HepG2 (cell line): ENCODE data around the gene ATP2B3. TPM values are rescaled to one million over a fixed set of nuclear protein-coding genes. Genes with fewer than 3 reads are reported as not detected.

ENCODE experiments used
- ATAC-seq: fragments of 200-7000 bp; cut with Tn5 transposase; 3 replicates; pipeline ENCODE4 v1.9.1; 2020; ENCODE audit warnings: mild to moderate bottlenecking, moderate library complexity
- BruUV-seq: library from RNA; stranded (reverse); fragments of 400-500 nt; replicated peaks from 2 replicates; lab custom pipeline; 2021; lab: Mats Ljungman, UMichigan
- CTCF ChIA-PET: fragments of 300-600 bp; formaldehyde crosslinking; extraction: SDS; loops from one replicate; lab custom pipeline; 2021; ENCODE audit warnings: low total read pairs, inconsistent platforms, low intra/inter-chr PET ratio; lab: Yijun Ruan, JAX
- POLR2A ChIA-PET: fragments of 350-600 bp; sonication (Branson Sonifier 250); formaldehyde crosslinking; loops from one replicate; lab custom pipeline; 2020; ENCODE audit warnings: antibody characterized with exemption, inconsistent platforms; lab: Yijun Ruan, JAX
- DNase-seq: peaks from one replicate; pipeline ENCODE4 v3.0.0-alpha.2; 2015; ENCODE audit warnings: low spot score
- FAIRE-seq: peaks from 3 replicates; lab custom pipeline; 2011; peaks lifted over from hg19 to GRCh38; lab: Jason Lieb, UNC
- H2AFZ ChIP-seq: one replicate; pipeline ENCODE4 v1.6.1; 2011; ENCODE audit warnings: low read length, inconsistent platforms
- H3K27ac ChIP-seq: fragments of 300-600 bp; 3 replicates; pipeline ENCODE4 v1.8.0; 2011; ENCODE audit warnings: mixed run types, mild to moderate bottlenecking, mixed read lengths, low read length, inconsistent platforms; ENCODE audit not compliant: insufficient read depth; ENCODE audit errors: extremely low read length
- H3K27me3 ChIP-seq, 2 experiments: fragments of 200-600 bp in 1 of 2; 2 replicates in 1 of 2; 3 replicates in 1 of 2; pipeline versions ENCODE4 v1.6.0 to v1.8.0; 2011; ENCODE audit warnings: low read length in 2 of 2, mild to moderate bottlenecking in 2 of 2, moderate library complexity in 2 of 2, inconsistent platforms in 1 of 2; ENCODE audit not compliant: insufficient read depth in 2 of 2, control insufficient read depth in 1 of 2
- H3K36me3 ChIP-seq, 2 experiments: fragments of 200-600 bp in 1 of 2; replicated peaks in 1 of 2; 2 replicates in 1 of 2; 3 replicates in 1 of 2; pipeline versions ENCODE4 v1.5.1 to v1.8.0; 2011; ENCODE audit warnings: low read length in 2 of 2, inconsistent platforms in 1 of 2; ENCODE audit not compliant: insufficient read depth in 2 of 2, control insufficient read depth in 1 of 2
- H3K4me1 ChIP-seq: 2 replicates; pipeline ENCODE4 v1.5.1; 2012; ENCODE audit warnings: low read length, inconsistent platforms; ENCODE audit not compliant: insufficient read depth
- H3K4me2 ChIP-seq: 2 replicates; pipeline ENCODE4 v1.6.0; 2011; ENCODE audit warnings: low read depth, low read length, inconsistent platforms
- H3K4me3 ChIP-seq, 3 experiments: fragments of 200-600 bp in 1 of 3; sonication (generic), shearing (Covaris generic) in 1 of 3; replicated peaks in 1 of 3; 2 replicates each; pipeline ENCODE4 v1.5.1; 2011 to 2016; ENCODE audit warnings: low read length in 3 of 3, inconsistent platforms in 2 of 3, low read depth in 2 of 3, mild to moderate bottlenecking in 2 of 3, control low read depth in 1 of 3, mixed read lengths in 1 of 3; ENCODE audit not compliant: insufficient read depth in 1 of 3
- H3K79me2 ChIP-seq: one replicate; pipeline ENCODE4 v1.6.1; 2011; ENCODE audit warnings: low read length, inconsistent platforms; ENCODE audit not compliant: insufficient read depth
- H3K9ac ChIP-seq: 2 replicates; pipeline ENCODE4 v1.6.0; 2011; ENCODE audit warnings: mild to moderate bottlenecking, low read depth, low read length, inconsistent platforms; ENCODE audit not compliant: insufficient read depth
- H3K9me3 ChIP-seq: 2 replicates; pipeline ENCODE4 v1.5.1; 2012; ENCODE audit warnings: mild to moderate bottlenecking, low read length
- H4K20me1 ChIP-seq: 2 replicates; pipeline ENCODE4 v1.6.0; 2011; ENCODE audit warnings: inconsistent platforms, mild to moderate bottlenecking, low read length, moderate library complexity; ENCODE audit not compliant: insufficient read depth
- AGO1 ChIP-seq: fragments of 200-400 bp; formaldehyde crosslinking; IDR thresholded peaks from 2 replicates; pipeline ENCODE4 v1.6.1; 2017; ENCODE audit warnings: mild to moderate bottlenecking, low read depth, low read length, moderate library complexity; ENCODE audit not compliant: poor library complexity, severe bottlenecking
- CREB1 ChIP-seq, 2 experiments: fragments of 450-650 bp in 1 of 2; IDR thresholded peaks; 2 replicates each; pipeline ENCODE4 v1.6.1; 2016 to 2017; ENCODE audit warnings: control low read depth in 1 of 2, mild to moderate bottlenecking in 1 of 2, missing compliant biosample characterization in 1 of 2, missing genetic modification characterization in 1 of 2
- GATAD1 ChIP-seq: IDR thresholded peaks from 2 replicates; pipeline ENCODE4 v1.6.1; 2016; ENCODE audit warnings: missing genetic modification reagents, missing compliant biosample characterization
- GZF1 ChIP-seq: sonication (generic); formaldehyde crosslinking; IDR thresholded peaks from 2 replicates; pipeline ENCODE4 v1.5.1; 2020; ENCODE audit warnings: mild to moderate bottlenecking, missing genetic modification reagents
- HNRNPLL ChIP-seq: fragments of 200-400 bp; formaldehyde crosslinking; IDR thresholded peaks from 2 replicates; pipeline ENCODE4 v1.6.1; 2017; ENCODE audit warnings: mild to moderate bottlenecking, low read depth, low read length; ENCODE audit not compliant: poor library complexity, severe bottlenecking
- MEIS1 ChIP-seq: sonication (generic); formaldehyde crosslinking; IDR thresholded peaks from 2 replicates; pipeline ENCODE4 v1.9.0; 2021; ENCODE audit warnings: mild to moderate bottlenecking, missing genetic modification reagents, moderate library complexity, borderline replicate concordance
- PHB2 ChIP-seq: fragments of 450-650 bp; IDR thresholded peaks from 2 replicates; pipeline ENCODE4 v1.6.1; 2018; ENCODE audit not compliant: partially characterized antibody
- POLR2AphosphoS5 ChIP-seq: IDR thresholded peaks from 2 replicates; pipeline ENCODE4 v1.6.1; 2012; ENCODE audit warnings: low read depth, low read length
- SRSF9 ChIP-seq: fragments of 200-400 bp; formaldehyde crosslinking; IDR thresholded peaks from 2 replicates; pipeline ENCODE4 v1.6.1; 2018; ENCODE audit warnings: borderline replicate concordance, mild to moderate bottlenecking, low read depth, low read length; ENCODE audit not compliant: insufficient read depth, poor library complexity, severe bottlenecking
- ZFYVE20 ChIP-seq: sonication (generic); formaldehyde crosslinking; IDR thresholded peaks from 2 replicates; pipeline ENCODE4 v1.8.0; 2023; ENCODE audit warnings: low read depth, mild to moderate bottlenecking, moderate library complexity, missing genetic modification reagents, borderline replicate concordance
- ZNF335 ChIP-seq: sonication (generic); formaldehyde crosslinking; IDR thresholded peaks from 2 replicates; pipeline ENCODE4 v1.4.0; 2020; ENCODE audit warnings: missing genetic modification reagents
- ZNF607 ChIP-seq: sonication (generic); formaldehyde crosslinking; IDR thresholded peaks from 2 replicates; pipeline ENCODE4 v1.5.1; 2020; ENCODE audit warnings: missing genetic modification reagents, mild to moderate bottlenecking, borderline replicate concordance
- ZNF672 ChIP-seq: sonication (generic); formaldehyde crosslinking; IDR thresholded peaks from 2 replicates; pipeline ENCODE4 v1.8.1; 2022; ENCODE audit warnings: missing genetic modification reagents
- WGBS: methylation state at CpG from one replicate; pipeline ENCODE4 v1.1.6; 2017; ENCODE audit warnings: low lambda C conversion rate; 5-methylcytosine and 5-hydroxymethylcytosine counted together
- in situ Hi-C: cut with HindIII; loops from 2 replicates; pipeline ENCODE4 v1.10.0; 2017; ENCODE audit warnings: low pct_unique_long_range_greater_than_20kb; ENCODE audit not compliant: extremely low pct_ligation_motif_present
- intact Hi-C: fragments of 100-400 bp; cut with micrococcal nuclease; formaldehyde crosslinking; loops from one replicate; pipeline ENCODE4 v1.10.0; 2022; ENCODE audit not compliant: unreplicated experiment
- polyA plus RNA-seq, 8 experiments: library from polyadenylated mRNA; depleted of rRNA in 3 of 8; stranded (reverse) in 7 of 8; unstranded in 1 of 8; fragments of >200 nt; fragmentation: Illumina TruSeq in 4 of 8; extraction: Trizol in 4 of 8; gene quantifications; 2 replicates each; pipeline versions ENCODE4 v1.2.1 to v1.2.3, GENCODE V29; 2011 to 2016; ENCODE audit warnings: low read depth in 4 of 8, missing spikeins in 1 of 8, mixed read lengths in 1 of 8; ENCODE audit not compliant: insufficient read depth in 1 of 8
- total RNA-seq, 5 experiments: library from RNA; depleted of rRNA; stranded (reverse); fragments of >200 nt; fragmentation: Illumina TruSeq; extraction: Trizol; gene quantifications; 2 replicates each; pipeline ENCODE4 v1.2.3, GENCODE V29; 2016; ENCODE audit warnings: low read depth in 1 of 5
- TF ChIP-seq, protein P1 (sequence below): IDR thresholded peaks from 2 replicates; pipeline ENCODE4 v1.6.1; 2016
- TF ChIP-seq, protein P2 (sequence below): sonication (generic); formaldehyde crosslinking; IDR thresholded peaks from 2 replicates; pipeline ENCODE4 v1.4.0; 2020; ENCODE audit warnings: missing genetic modification reagents
- TF ChIP-seq, protein P3 (sequence below): IDR thresholded peaks from 2 replicates; pipeline ENCODE4 v1.6.1; 2016; ENCODE audit warnings: missing compliant biosample characterization, missing genetic modification reagents, borderline replicate concordance
- TF ChIP-seq, protein P4 (sequence below): sonication (generic); formaldehyde crosslinking; IDR thresholded peaks from 2 replicates; pipeline ENCODE4 v1.4.0; 2020; ENCODE audit warnings: mild to moderate bottlenecking, missing genetic modification reagents

ATP2B3 gene
- total and polyA plus RNA-seq, 2 of the 13 experiments (the other 11 are each of a cell fraction or from before 2014, with no cell fraction given), result not detected

DNA sequence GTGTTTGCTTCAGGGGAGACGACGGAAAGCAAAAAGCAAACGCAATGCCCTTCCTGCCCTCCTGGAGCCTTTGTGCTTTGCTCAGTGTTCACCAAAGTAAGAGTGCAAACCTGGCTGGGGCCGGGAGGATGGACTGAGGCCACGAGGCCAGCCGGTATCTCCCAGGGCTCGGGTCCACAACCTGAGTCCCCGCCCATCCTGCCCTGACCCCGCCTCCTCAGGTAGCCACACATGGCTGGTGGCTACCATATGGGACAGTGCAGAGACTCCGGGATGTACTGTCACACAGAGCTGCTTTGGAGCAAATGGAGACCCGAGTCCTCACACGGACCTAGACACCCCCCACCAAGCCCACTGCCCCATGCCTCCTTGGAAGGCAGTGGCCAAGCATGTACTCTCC lies 4.8 kb downstream of the ATP2B3 start:
- DNase-seq, result no peak
- in situ Hi-C loops, result no loop called here
- H3K36me3 ChIP-seq, result no peaks in the 10 kb centered on the region
- POLR2A ChIA-PET, result no interaction called here
- intact Hi-C loops, result no loop called here
- H3K4me2 ChIP-seq, result no peak overlapping the region
- no CpG with 5 or more reads among the region's 12 CpGs for WGBS
- no peaks in the 10 kb centered on the region for H3K4me1 ChIP-seq
- BruUV-seq, result no TSS peak
- H2AFZ ChIP-seq, result no peak overlapping the region
- H4K20me1 ChIP-seq, result no peaks in the 10 kb centered on the region
- peaks cover 3 to 7% of the 10 kb centered on the region in 2 experiments; a peak in 2 of 5 replicates for H3K27me3 ChIP-seq
- CTCF ChIA-PET, result no interaction called here
- H3K79me2 ChIP-seq, result no peaks in the 10 kb centered on the region
- H3K4me3 ChIP-seq, result no peak overlapping the region
- no peak for FAIRE-seq
- no peak overlapping the region for H3K9ac ChIP-seq
- no peak; the same call in 2 of the 3 replicates for ATAC-seq
- H3K9me3 ChIP-seq, result no peaks in the 10 kb centered on the region
- H3K27ac ChIP-seq, result no peak overlapping the region
- TF ChIP-seq CREB1 (IDR thresholded peaks at IDR 0.05) (no peak), CREB1 (CRISPR knock-in tag; IDR thresholded peaks at IDR 0.05) (no peak), GZF1 (CRISPR knock-in tag) (no peak), GATAD1 (CRISPR knock-in tag) (no peak), ZNF672 (CRISPR knock-in tag) (no peak), MEIS1 (no peak), AGO1 (no peak), HNRNPLL (no peak), ZNF607 (CRISPR knock-in tag) (no peak), ZNF335 (CRISPR knock-in tag) (no peak), ZFYVE20 (CRISPR knock-in tag) (no peak), PHB2 (no peak), SRSF9 (no peak), POLR2AphosphoS5 (no peak)
- TF ChIP-seq, protein P1, sequence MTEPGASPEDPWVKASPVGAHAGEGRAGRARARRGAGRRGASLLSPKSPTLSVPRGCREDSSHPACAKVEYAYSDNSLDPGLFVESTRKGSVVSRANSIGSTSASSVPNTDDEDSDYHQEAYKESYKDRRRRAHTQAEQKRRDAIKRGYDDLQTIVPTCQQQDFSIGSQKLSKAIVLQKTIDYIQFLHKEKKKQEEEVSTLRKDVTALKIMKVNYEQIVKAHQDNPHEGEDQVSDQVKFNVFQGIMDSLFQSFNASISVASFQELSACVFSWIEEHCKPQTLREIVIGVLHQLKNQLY (CRISPR knock-in tag), result no peak
- TF ChIP-seq, protein P2, sequence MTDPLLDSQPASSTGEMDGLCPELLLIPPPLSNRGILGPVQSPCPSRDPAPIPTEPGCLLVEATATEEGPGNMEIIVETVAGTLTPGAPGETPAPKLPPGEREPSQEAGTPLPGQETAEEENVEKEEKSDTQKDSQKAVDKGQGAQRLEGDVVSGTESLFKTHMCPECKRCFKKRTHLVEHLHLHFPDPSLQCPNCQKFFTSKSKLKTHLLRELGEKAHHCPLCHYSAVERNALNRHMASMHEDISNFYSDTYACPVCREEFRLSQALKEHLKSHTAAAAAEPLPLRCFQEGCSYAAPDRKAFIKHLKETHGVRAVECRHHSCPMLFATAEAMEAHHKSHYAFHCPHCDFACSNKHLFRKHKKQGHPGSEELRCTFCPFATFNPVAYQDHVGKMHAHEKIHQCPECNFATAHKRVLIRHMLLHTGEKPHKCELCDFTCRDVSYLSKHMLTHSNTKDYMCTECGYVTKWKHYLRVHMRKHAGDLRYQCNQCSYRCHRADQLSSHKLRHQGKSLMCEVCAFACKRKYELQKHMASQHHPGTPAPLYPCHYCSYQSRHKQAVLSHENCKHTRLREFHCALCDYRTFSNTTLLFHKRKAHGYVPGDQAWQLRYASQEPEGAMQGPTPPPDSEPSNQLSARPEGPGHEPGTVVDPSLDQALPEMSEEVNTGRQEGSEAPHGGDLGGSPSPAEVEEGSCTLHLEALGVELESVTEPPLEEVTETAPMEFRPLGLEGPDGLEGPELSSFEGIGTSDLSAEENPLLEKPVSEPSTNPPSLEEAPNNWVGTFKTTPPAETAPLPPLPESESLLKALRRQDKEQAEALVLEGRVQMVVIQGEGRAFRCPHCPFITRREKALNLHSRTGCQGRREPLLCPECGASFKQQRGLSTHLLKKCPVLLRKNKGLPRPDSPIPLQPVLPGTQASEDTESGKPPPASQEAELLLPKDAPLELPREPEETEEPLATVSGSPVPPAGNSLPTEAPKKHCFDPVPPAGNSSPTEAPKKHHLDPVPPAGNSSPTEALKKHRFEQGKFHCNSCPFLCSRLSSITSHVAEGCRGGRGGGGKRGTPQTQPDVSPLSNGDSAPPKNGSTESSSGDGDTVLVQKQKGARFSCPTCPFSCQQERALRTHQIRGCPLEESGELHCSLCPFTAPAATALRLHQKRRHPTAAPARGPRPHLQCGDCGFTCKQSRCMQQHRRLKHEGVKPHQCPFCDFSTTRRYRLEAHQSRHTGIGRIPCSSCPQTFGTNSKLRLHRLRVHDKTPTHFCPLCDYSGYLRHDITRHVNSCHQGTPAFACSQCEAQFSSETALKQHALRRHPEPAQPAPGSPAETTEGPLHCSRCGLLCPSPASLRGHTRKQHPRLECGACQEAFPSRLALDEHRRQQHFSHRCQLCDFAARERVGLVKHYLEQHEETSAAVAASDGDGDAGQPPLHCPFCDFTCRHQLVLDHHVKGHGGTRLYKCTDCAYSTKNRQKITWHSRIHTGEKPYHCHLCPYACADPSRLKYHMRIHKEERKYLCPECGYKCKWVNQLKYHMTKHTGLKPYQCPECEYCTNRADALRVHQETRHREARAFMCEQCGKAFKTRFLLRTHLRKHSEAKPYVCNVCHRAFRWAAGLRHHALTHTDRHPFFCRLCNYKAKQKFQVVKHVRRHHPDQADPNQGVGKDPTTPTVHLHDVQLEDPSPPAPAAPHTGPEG, result no peak
- TF ChIP-seq, protein P3, sequence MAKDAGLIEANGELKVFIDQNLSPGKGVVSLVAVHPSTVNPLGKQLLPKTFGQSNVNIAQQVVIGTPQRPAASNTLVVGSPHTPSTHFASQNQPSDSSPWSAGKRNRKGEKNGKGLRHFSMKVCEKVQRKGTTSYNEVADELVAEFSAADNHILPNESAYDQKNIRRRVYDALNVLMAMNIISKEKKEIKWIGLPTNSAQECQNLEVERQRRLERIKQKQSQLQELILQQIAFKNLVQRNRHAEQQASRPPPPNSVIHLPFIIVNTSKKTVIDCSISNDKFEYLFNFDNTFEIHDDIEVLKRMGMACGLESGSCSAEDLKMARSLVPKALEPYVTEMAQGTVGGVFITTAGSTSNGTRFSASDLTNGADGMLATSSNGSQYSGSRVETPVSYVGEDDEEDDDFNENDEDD, result no peak
- TF ChIP-seq, protein P4, sequence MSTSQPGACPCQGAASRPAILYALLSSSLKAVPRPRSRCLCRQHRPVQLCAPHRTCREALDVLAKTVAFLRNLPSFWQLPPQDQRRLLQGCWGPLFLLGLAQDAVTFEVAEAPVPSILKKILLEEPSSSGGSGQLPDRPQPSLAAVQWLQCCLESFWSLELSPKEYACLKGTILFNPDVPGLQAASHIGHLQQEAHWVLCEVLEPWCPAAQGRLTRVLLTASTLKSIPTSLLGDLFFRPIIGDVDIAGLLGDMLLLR (CRISPR knock-in tag), result no peak
